HG03520 (cell line): ENCODE measurements around the gene ZFPM1.

Experiments used
- ATAC-seq: cut with Tn5 transposase; IDR thresholded peaks from one replicate; pipeline ENCODE4 v1.9.1; 2021; ENCODE audit warnings: mild to moderate bottlenecking, moderate library complexity; ENCODE audit not compliant: unreplicated experiment

Gene ZFPM1

GRCh38 chr16:88536510-88536909 lies 83.4 kb downstream of the ZFPM1 start:
- no peak for ATAC-seq

GRCh38 chr16:88536971-88537751 lies 84.1 kb downstream of the ZFPM1 start:
- ATAC-seq = no peak

GRCh38 chr16:88537859-88538258 lies 84.8 kb downstream of the ZFPM1 start:
- no peak for ATAC-seq

DNA sequence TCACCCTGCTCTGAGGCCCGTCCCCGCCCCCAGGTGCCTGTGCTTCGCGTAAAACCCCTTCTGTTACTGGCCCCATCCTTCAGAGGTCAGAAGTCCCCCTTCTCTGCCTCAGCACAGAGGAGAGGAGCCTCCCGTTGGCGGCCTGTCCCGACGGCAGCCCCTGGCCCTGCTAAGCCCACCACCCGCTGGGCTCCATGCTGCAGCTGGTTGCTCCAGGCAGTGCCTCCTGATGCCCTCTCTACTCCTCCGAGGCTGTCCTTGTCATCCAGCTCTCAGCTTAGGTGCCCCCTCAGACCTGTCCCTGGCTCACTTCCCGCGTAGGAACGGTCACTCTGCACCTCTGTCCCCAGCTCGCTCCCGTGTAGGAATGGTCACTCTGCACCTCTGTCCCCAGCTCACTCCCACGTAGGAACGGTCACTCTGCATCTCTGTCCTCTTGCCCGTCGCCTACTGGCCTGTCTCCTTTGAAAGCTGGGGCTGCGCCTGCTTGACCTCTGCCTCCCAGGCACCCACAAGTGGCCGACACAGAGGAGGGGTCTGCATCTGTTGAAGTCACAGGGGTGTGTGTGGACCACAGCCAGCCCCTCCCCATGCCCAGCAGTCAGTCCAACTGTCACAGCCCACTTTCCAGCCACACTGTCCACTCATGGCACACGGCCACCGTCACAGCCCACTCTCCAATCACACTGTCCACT lies 85.4 kb downstream of the ZFPM1 start:
- ATAC-seq = no peak

DNA sequence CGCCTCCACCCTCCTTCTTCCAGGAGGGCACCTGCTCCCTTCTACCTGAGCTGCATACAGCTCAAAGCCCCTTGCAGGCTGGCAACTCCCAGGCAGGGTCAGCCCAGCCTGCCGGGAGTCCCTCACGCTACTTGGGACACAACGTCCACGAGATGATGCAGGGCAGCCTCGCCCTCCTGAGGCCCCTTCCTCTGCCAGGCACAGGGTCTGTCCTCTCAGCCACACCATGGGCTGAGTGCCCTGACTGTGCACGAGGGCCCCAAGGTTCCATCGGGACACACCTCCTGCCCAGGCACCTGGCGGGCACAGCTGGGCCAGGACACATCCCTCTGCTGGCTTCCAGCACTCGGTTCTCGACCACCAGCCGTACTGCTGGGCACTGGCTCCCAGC lies 86.2 kb downstream of the ZFPM1 start:
- ATAC-seq = no peak

- ATAC-seq = no peak
Measured at GRCh38 chr16:88539652-88540345, 86.7 kb downstream of the ZFPM1 start.

GRCh38 chr16:88540346-88540977 lies 87.4 kb downstream of the ZFPM1 start:
- ATAC-seq = no peak

GRCh38 chr16:88541831-88542616 lies 88.9 kb downstream of the ZFPM1 start:
- ATAC-seq = no peak

- no peak for ATAC-seq
Measured at GRCh38 chr16:88543230-88543813, 90.2 kb downstream of the ZFPM1 start.

DNA sequence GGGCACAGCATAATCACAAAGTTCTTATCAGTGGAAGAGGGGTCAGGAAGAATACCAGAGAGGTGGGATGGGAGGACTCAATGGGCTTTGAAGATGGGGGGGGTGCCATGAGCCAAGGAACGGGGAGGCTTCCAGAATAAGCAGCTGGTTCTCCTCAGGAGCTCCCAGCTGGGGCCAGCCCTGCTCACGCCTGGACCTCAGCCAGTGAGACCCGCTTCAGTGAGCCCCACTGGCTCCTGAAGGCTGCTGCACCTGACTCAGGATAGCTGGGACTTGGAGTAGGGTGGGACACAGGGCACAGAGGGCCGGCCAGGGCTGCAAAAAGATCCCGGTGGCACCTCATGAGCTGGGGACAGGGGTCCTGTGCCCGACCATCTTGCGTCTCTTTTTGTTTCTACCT lies 92.7 kb downstream of the ZFPM1 start:
- no peak for ATAC-seq

- ATAC-seq = no peak
Measured at GRCh38 chr16:88548131-88548874, 95.2 kb downstream of the ZFPM1 start.

DNA sequence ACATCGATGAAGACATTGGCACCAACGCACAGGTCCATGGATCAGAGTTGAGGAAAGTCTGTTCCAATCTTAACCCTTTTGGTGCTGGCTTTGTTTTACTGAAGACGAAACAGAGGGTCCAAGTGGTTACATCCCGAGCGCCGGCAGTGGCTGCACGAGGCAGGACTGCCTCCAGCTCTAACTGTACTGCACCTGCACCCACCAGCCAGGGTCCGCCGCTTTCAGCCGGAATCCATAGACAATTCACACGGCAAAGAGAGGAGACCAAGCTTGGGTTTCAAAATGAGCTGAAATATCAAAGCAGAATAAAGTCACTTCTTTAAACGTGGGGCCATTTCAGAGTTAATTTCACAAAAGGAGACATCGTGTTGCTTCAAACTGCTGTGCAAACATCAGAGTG lies 95.9 kb downstream of the ZFPM1 start:
- no peak for ATAC-seq

GRCh38 chr16:88549671-88550245 lies 96.7 kb downstream of the ZFPM1 start:
- no peak for ATAC-seq

- no peak for ATAC-seq
Measured at GRCh38 chr16:88550246-88550661, 97.2 kb downstream of the ZFPM1 start.

GRCh38 chr16:88552166-88552565 lies 99.1 kb downstream of the ZFPM1 start:
- ATAC-seq = no peak

GRCh38 chr16:88552815-88553214 lies 99.7 kb downstream of the ZFPM1 start:
- no peak for ATAC-seq

DNA sequence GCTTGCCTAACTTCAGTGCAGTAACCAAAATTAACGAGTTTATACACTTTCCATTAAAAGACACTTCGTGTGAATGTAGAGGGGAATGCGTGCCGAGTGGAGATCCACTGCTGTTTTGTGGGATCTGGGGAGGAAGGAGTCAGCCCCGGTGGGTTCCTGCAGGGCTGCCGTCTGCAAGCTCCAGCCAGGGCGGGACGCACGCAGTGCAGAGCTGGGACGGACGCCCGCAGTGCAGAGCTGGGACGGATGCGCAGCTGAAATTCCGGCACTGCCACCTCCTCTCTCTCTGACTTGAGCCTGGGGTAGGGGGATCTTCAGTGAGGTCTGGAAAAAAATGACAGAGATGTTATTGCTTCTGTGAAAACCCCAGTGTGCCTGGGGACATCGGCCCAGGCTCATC lies 100.7 kb downstream of the ZFPM1 start:
- ATAC-seq = no peak

GRCh38 chr16:88554711-88555264 lies 101.7 kb downstream of the ZFPM1 start:
- ATAC-seq = no peak
